ENCODE data around the gene UCHL1. TPM values are rescaled to one million over a fixed set of nuclear protein-coding genes. Genes with fewer than 3 reads are reported as not detected.

UCHL1 gene
- total and polyA plus RNA-seq, 4 donors: 37.5 to 110 (median 67.2) TPM

GRCh38 chr4:41287005-41287404 is 30.3 kb downstream of the UCHL1 start:
- Histone ChIP-seq H3K4me1 (ENCODE audit: control insufficient read depth in 1 of 2, insufficient read depth in 2 of 2, low read length in 2 of 2) (no peaks in the 10 kb centered on the region), H3K9me3 (ENCODE audit: control insufficient read depth, low read length) (no peaks in the 10 kb centered on the region), H3K27ac (ENCODE audit: low read depth in 1 of 2, low read length in 2 of 2) (no peak overlapping the region), H3K4me3 (ENCODE audit: low read length in 2 of 2) (no peak overlapping the region), H3K27me3 (ENCODE audit: control insufficient read depth in 1 of 2, insufficient read depth in 2 of 2, low read length in 1 of 2) (no peaks in the 10 kb centered on the region), H3K36me3 (ENCODE audit: control insufficient read depth in 1 of 2, insufficient read depth in 2 of 2, low read length in 1 of 2) (no peaks in the 10 kb centered on the region)
- intact Hi-C loops (cut with DNase I): no loop called here
- DNase-seq (no peak), ATAC-seq (ENCODE audit: low FRiP score) (no peak)
- 53 to 54% methylated on average over 1 of the region's 1 CpG for WGBS, 2 donors

GRCh38 chr4:41287852-41288251 is 31.1 kb downstream of the UCHL1 start:
- H3K4me1 ChIP-seq (ENCODE audit: control insufficient read depth in 1 of 2, insufficient read depth in 2 of 2, low read length in 2 of 2): no peaks in the 10 kb centered on the region
- H3K27ac ChIP-seq (ENCODE audit: low read depth in 1 of 2, low read length in 2 of 2): no peak overlapping the region
- no peak overlapping the region for H3K4me3 ChIP-seq (ENCODE audit: low read length in 2 of 2)
- intact Hi-C loops (cut with DNase I): no loop called here
- no peaks in the 10 kb centered on the region for H3K27me3 ChIP-seq (ENCODE audit: control insufficient read depth in 1 of 2, insufficient read depth in 2 of 2, low read length in 1 of 2)
- DNase-seq (no peak), ATAC-seq (ENCODE audit: low FRiP score) (no peak)
- H3K9me3 ChIP-seq (ENCODE audit: control insufficient read depth, low read length): no peaks in the 10 kb centered on the region
- no peaks in the 10 kb centered on the region for H3K36me3 ChIP-seq (ENCODE audit: control insufficient read depth in 1 of 2, insufficient read depth in 2 of 2, low read length in 1 of 2)
- 93% methylated on average over 10 of the region's 10 CpGs for WGBS, 2 donors

GRCh38 chr4:41288254-41288653 is 31.5 kb downstream of the UCHL1 start:
- Histone ChIP-seq H3K4me1 (ENCODE audit: control insufficient read depth in 1 of 2, insufficient read depth in 2 of 2, low read length in 2 of 2) (no peaks in the 10 kb centered on the region), H3K27me3 (ENCODE audit: control insufficient read depth in 1 of 2, insufficient read depth in 2 of 2, low read length in 1 of 2) (no peaks in the 10 kb centered on the region), H3K27ac (ENCODE audit: low read depth in 1 of 2, low read length in 2 of 2) (no peak overlapping the region), H3K4me3 (ENCODE audit: low read length in 2 of 2) (no peak overlapping the region), H3K36me3 (ENCODE audit: control insufficient read depth in 1 of 2, insufficient read depth in 2 of 2, low read length in 1 of 2) (no peaks in the 10 kb centered on the region), H3K9me3 (ENCODE audit: control insufficient read depth, low read length) (no peaks in the 10 kb centered on the region)
- WGBS, 2 donors: 97 to 98% methylated on average over 10 of the region's 10 CpGs
- DNase-seq: no peak
- ATAC-seq (ENCODE audit: low FRiP score): no peak
- intact Hi-C loops (cut with DNase I): no loop called here

GRCh38 chr4:41290479-41290878 is 33.8 kb downstream of the UCHL1 start:
- WGBS, 2 donors: 70 to 71% methylated on average over 4 of the region's 4 CpGs
- no peak for ATAC-seq (ENCODE audit: low FRiP score)
- H3K27me3 ChIP-seq (ENCODE audit: control insufficient read depth in 1 of 2, insufficient read depth in 2 of 2, low read length in 1 of 2): no peaks in the 10 kb centered on the region

GRCh38 chr4:41294445-41295062 is 37.8 kb downstream of the UCHL1 start:
- WGBS, 2 donors: 94 to 97% methylated on average over 7 of the region's 7 CpGs
- DNase-seq (no peak), ATAC-seq (ENCODE audit: low FRiP score) (no peak)
- Histone ChIP-seq H3K27me3 (ENCODE audit: control insufficient read depth in 1 of 2, insufficient read depth in 2 of 2, low read length in 1 of 2) (no peaks in the 10 kb centered on the region), H3K36me3 (ENCODE audit: control insufficient read depth in 1 of 2, insufficient read depth in 2 of 2, low read length in 1 of 2) (no peaks in the 10 kb centered on the region), H3K9me3 (ENCODE audit: control insufficient read depth, low read length) (peaks cover 3% of the 10 kb centered on the region), H3K4me1 (ENCODE audit: control insufficient read depth in 1 of 2, insufficient read depth in 2 of 2, low read length in 2 of 2) (peaks cover 0 to 3% of the 10 kb centered on the region in 2 donors), H3K27ac (ENCODE audit: low read depth in 1 of 2, low read length in 2 of 2) (no peak overlapping the region), H3K4me3 (ENCODE audit: low read length in 2 of 2) (no peak overlapping the region)
- intact Hi-C loops (cut with DNase I): no loop called here

More at GRCh38 chr4:41290479-41290878, 33.8 kb downstream of the UCHL1 start:
- intact Hi-C loops (cut with DNase I): no loop called here
- peaks cover 3% of the 10 kb centered on the region for H3K9me3 ChIP-seq (ENCODE audit: control insufficient read depth, low read length)
- no peak overlapping the region for H3K4me3 ChIP-seq (ENCODE audit: low read length in 2 of 2)
- no peak overlapping the region for H3K27ac ChIP-seq (ENCODE audit: low read depth in 1 of 2, low read length in 2 of 2)
- H3K4me1 ChIP-seq (ENCODE audit: control insufficient read depth in 1 of 2, insufficient read depth in 2 of 2, low read length in 2 of 2): no peaks in the 10 kb centered on the region
- H3K36me3 ChIP-seq (ENCODE audit: control insufficient read depth in 1 of 2, insufficient read depth in 2 of 2, low read length in 1 of 2): no peaks in the 10 kb centered on the region
- no peak for DNase-seq

- no peak for DNase-seq
- Histone ChIP-seq H3K36me3 (ENCODE audit: control insufficient read depth in 1 of 2, insufficient read depth in 2 of 2, low read length in 1 of 2) (no peaks in the 10 kb centered on the region), H3K4me3 (ENCODE audit: low read length in 2 of 2) (no peak overlapping the region), H3K27ac (ENCODE audit: low read depth in 1 of 2, low read length in 2 of 2) (no peak overlapping the region), H3K27me3 (ENCODE audit: control insufficient read depth in 1 of 2, insufficient read depth in 2 of 2, low read length in 1 of 2) (no peaks in the 10 kb centered on the region), H3K4me1 (ENCODE audit: control insufficient read depth in 1 of 2, insufficient read depth in 2 of 2, low read length in 2 of 2) (peaks cover 0 to 3% of the 10 kb centered on the region in 2 donors), H3K9me3 (ENCODE audit: control insufficient read depth, low read length) (peaks cover 3% of the 10 kb centered on the region)
- intact Hi-C loops (cut with DNase I): no loop called here
- no peak for ATAC-seq (ENCODE audit: low FRiP score)
- 64 to 81% methylated on average over 1 of the region's 1 CpG for WGBS, 2 donors
Measured at GRCh38 chr4:41296995-41297394, 40.3 kb downstream of the UCHL1 start.

- Histone ChIP-seq H3K4me1 (ENCODE audit: control insufficient read depth in 1 of 2, insufficient read depth in 2 of 2, low read length in 2 of 2) (peaks cover 0 to 3% of the 10 kb centered on the region in 2 donors), H3K36me3 (ENCODE audit: control insufficient read depth in 1 of 2, insufficient read depth in 2 of 2, low read length in 1 of 2) (no peaks in the 10 kb centered on the region), H3K27me3 (ENCODE audit: control insufficient read depth in 1 of 2, insufficient read depth in 2 of 2, low read length in 1 of 2) (no peaks in the 10 kb centered on the region), H3K27ac (ENCODE audit: low read depth in 1 of 2, low read length in 2 of 2) (no peak overlapping the region), H3K9me3 (ENCODE audit: control insufficient read depth, low read length) (peaks cover 3% of the 10 kb centered on the region), H3K4me3 (ENCODE audit: low read length in 2 of 2) (no peak overlapping the region)
- intact Hi-C loops (cut with DNase I): no loop called here
- 0 to 2% methylated on average over 2 of the region's 2 CpGs for WGBS, 2 donors
- ATAC-seq (ENCODE audit: low FRiP score): no peak
- no peak for DNase-seq
Measured at GRCh38 chr4:41297832-41298231, 41.1 kb downstream of the UCHL1 start.

- intact Hi-C loops (cut with DNase I): no loop called here
- no peaks in the 10 kb centered on the region for H3K36me3 ChIP-seq (ENCODE audit: control insufficient read depth in 1 of 2, insufficient read depth in 2 of 2, low read length in 1 of 2)
- no peaks in the 10 kb centered on the region for H3K27me3 ChIP-seq (ENCODE audit: control insufficient read depth in 1 of 2, insufficient read depth in 2 of 2, low read length in 1 of 2)
- 84 to 86% methylated on average over 2 of the region's 2 CpGs for WGBS, 2 donors
- H3K4me3 ChIP-seq (ENCODE audit: low read length in 2 of 2): no peak overlapping the region
- no peak for DNase-seq
- H3K9me3 ChIP-seq (ENCODE audit: control insufficient read depth, low read length): peaks cover 2% of the 10 kb centered on the region
- H3K27ac ChIP-seq (ENCODE audit: low read depth in 1 of 2, low read length in 2 of 2): no peak overlapping the region
- no peak for ATAC-seq (ENCODE audit: low FRiP score)
- H3K4me1 ChIP-seq (ENCODE audit: control insufficient read depth in 1 of 2, insufficient read depth in 2 of 2, low read length in 2 of 2): peaks cover 0 to 3% of the 10 kb centered on the region in 2 donors
Measured at GRCh38 chr4:41299486-41299885, 42.8 kb downstream of the UCHL1 start.

- WGBS, 2 donors: 39 to 42% methylated on average over 4 of the region's 4 CpGs
- H3K27me3 ChIP-seq (ENCODE audit: control insufficient read depth in 1 of 2, insufficient read depth in 2 of 2, low read length in 1 of 2): no peaks in the 10 kb centered on the region
- H3K27ac ChIP-seq (ENCODE audit: low read depth in 1 of 2, low read length in 2 of 2): no peak overlapping the region
- no peak overlapping the region for H3K4me3 ChIP-seq (ENCODE audit: low read length in 2 of 2)
- H3K36me3 ChIP-seq (ENCODE audit: control insufficient read depth in 1 of 2, insufficient read depth in 2 of 2, low read length in 1 of 2): no peaks in the 10 kb centered on the region
- intact Hi-C loops (cut with DNase I): no loop called here
- peaks cover 0 to 3% of the 10 kb centered on the region in 2 donors for H3K4me1 ChIP-seq (ENCODE audit: control insufficient read depth in 1 of 2, insufficient read depth in 2 of 2, low read length in 2 of 2)
- no peak for DNase-seq
- no peaks in the 10 kb centered on the region for H3K9me3 ChIP-seq (ENCODE audit: control insufficient read depth, low read length)
- ATAC-seq (ENCODE audit: low FRiP score): no peak
Measured at GRCh38 chr4:41301137-41301536, 44.4 kb downstream of the UCHL1 start.

Data from aorta (tissue), 5 donors.